Raji (cell line): ENCODE results near the gene LDLRAD4.

Experiments
- POLR2A ChIP-seq: IDR thresholded peaks from 2 replicates; pipeline ENCODE4 v1.6.1; 2011; ENCODE audit warnings: low read depth, low read length, control low read depth; ENCODE audit not compliant: insufficient read depth

LDLRAD4 gene

DNA sequence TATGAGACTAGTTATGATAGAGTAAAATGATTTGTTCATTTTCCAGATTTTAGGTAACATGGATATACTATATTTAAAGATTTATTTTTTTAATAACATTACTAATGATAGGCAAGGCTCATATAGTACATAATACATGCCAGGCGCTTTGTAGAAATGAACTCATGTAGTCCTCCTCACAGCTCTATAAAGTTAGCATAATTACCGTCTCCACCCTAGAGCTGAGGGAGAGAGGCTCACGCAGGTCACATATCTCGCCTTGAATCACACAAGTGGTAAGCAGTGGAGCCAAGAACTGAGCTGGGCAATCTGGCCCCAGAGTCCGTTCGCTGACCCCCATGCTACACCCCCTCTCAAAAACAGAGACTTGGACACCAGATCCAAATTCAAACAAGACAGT, 285.3 kb downstream of the LDLRAD4 start:
- no peak for TF ChIP-seq POLR2A

DNA sequence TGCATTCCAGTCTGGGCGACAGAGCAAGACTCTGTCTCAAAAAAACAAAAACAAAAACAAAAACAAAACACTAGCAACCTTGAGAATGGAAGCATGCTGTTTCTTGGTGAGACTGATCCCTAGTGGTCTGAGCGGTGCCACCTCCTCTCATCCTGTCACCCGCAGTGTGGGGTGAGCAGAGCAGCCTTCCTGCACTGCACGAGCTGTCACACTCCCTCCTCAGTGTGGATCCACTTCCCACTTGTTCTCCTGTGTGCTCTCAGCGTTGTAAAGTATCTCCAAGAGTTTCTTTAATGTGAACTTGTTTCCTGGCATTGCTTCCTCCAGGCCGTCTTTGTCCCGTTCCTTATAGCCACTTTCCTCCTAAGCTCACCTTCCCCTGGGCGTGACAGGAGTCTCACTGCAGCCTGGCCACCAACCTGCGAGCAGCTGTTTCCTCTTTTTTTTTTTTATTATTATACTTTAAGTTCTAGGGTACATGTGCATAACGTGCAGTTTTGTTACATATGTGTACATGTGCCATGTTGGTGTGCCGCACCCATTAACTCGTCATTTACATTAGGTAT, 287.3 kb downstream of the LDLRAD4 start:
- TF ChIP-seq POLR2A, result no peak

DNA sequence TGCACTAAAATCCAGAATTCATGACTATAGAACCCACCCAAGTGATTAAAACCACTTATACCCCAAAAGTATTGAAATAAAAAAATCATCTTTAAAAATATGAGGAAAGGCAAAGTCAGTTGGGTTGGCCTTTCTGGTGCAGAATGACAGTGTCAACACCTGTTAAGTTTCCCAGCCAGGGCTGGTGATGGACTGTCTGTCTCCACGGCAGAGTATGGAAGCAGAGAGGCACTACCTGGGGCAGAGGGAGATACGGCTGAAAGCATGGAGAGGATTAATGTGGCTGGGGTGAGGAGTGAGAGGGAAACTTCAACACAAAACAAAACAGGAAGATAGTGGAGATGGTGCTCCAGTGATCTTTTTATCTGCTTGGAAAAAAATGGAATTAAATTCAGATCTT, 292.0 kb downstream of the LDLRAD4 start:
- no peak for TF ChIP-seq POLR2A

DNA sequence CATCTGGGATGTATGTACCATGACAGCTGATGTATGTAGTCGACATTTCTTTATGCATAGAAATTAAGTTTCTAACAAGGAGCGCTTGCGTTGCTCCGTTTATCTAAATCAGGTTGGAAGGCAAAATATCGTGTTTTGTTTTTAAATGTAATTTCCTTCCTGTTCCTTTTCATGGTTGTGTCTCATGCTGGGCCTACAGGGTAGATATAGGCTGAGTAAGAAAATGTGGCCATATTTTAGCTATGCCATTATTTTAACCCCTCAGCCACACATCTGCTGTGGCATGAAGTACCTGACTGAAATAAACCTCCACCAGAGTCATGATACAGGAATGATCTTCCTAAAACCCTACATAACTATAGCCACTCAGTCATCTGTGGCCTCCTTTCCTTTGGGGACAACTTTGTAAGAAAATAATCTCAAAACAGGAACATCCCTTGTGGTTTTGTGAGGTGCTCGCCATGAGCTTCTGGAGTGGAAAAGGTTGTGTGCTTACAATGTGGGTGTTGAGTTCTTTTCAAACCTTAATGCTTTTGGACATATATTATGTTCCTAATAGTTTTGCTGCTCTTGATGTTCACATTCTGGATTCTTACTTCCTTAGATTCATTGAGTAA, 293.5 kb downstream of the LDLRAD4 start:
- TF ChIP-seq POLR2A, result no peak

DNA sequence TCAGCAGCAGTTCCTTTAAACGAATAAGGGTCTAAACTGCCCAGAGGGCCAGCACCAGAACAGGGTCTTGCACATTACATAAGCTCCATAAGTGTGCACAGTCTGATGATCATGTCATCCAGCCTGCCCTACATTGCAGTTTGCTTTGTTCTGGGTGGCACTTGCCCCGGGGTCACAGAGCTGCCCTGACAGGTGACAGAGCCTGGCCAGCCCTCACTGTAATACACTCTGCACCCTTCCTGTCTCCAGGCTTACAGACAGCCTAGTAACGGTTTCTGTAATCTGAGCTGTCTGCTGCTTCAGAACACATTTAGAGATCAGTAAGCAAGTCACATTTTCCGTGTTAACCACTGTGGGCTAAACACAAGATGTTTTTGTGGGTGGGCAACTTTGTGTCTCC, 294.5 kb downstream of the LDLRAD4 start:
- no peak for TF ChIP-seq POLR2A

DNA sequence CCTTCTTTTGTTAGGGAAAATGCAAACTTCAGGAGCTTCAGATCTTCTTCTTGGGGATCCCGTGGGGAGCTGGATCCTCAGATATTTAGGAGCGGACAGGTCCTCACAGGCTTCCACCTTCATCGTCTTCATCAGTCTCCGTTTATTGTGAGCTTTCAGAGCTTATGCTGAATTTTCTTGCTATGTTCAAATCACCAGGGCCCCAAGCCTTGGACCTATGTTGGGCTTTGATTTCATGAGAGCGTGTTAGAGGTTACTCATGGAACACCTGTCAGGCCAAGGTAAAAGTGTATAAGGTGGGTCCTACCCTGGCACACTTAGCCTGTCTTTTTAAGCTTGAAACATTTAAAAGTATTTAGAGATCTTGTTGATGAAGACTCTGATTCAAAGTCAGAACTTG, 294.9 kb downstream of the LDLRAD4 start:
- TF ChIP-seq POLR2A, result no peak

DNA sequence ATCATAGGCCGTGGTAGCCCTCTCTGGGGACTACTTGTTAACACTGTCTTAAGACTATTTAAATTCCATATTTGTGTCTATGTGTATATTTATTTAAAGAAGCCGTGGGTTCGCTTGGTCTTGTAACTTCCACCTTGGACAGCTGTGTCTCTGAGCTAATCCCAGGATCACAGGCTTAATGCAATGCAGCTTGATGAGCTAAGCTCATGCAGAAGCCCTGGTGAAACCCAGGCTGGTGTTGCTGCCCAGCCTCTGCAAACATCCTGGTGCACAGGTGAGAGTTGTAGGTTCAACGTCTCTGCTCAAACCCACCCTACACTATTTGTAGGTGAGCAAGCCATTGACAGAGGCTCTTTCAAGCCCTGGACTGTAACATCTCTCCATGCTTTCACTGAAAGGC, 296.0 kb downstream of the LDLRAD4 start:
- TF ChIP-seq POLR2A, result no peak

DNA sequence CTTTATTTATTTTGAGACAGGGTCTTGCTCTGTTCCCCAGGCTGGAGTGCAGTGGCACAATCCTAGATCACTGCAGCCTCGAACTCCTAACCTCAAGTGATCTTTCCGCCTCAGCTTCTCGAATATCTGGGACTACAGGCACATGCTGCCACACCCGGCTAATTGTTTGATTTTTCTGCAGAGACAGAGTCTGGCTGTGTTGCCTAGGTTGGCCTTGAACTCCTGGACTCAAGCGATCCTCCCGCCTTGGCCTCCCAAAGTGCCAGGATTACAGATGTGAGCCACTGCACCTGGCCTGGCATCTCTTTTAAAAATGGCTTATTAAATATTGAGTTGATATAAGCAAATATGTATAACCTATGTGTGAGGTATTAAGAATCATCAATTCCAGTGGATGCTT, 298.3 kb downstream of the LDLRAD4 start:
- no peak for TF ChIP-seq POLR2A

DNA sequence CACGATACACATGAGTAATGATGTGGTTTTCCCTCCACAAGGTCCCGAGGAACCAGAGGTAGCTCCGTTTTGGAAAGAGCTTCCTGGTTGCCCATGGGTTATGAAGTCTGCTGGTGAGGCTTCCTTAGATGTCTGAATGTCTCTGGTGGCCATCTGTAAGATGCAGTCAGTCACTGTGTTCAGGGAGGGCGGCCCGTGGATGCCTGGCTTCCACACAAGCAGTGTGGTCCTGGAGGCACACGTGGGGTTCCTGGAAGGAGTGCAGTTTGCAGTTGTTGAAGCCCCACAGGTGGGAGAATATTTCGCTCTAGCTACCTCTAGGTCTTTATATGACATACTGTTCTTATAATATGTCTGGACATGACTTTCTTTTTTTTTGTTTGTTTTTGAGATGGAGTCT, 298.8 kb downstream of the LDLRAD4 start:
- no peak for TF ChIP-seq POLR2A

DNA sequence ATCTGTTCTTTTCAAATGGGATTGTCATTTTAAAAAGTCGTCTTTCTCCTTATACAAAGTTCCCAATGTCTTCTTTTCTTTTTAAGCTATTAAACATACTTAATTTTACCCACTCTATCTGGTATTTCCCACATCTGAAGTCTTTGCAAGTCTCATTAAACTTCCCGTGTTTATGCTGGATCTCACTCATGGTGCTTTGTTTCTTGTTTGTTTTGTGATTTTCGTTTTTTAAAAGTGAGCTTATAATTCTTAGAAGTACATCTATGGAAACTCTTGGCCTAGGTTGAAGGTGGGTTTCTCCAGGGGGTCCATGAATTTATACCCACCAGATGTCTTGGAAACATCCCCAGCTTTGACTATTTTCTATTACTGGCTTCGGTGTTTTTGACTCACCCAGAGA, 299.8 kb downstream of the LDLRAD4 start:
- TF ChIP-seq POLR2A, result no peak

DNA sequence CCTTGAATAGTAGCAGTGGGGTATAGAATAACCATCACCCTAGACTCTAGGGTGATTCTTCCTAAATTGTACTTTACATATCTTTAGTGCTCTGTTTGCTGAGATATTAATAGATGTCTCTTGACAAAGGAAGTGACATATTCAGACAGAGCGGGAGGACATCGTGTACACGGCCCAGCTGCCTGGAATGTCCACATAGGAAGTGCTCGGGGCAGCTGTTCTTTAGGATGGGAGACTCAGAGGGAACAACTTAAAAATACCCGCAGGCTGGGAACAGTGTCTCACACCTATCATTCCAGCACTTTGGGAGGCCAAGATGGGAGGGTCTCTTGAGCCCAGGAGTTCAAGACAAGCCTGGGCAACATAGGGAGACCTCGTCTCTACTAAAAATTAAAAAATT, 301.7 kb downstream of the LDLRAD4 start:
- no peak for TF ChIP-seq POLR2A

DNA sequence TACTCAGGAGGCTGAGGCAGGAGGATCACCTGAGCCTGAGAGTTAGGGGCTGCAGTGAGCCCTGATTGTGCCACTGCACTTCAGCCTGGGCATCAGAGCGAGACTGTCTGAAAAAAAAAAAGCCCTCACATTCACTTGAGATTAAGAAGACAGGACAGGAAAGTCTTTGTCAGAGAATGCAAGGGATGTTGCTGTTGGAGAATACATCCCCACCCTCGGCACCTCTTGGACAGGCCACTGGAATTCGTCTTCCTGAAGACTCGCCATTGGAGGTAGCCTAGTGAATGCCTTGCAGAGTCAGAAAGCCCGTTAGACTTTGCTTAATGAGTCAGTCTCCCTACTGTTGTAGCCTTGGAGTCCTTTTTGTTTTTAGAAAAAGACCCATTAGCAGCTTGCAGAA, 302.2 kb downstream of the LDLRAD4 start:
- no peak for TF ChIP-seq POLR2A

DNA sequence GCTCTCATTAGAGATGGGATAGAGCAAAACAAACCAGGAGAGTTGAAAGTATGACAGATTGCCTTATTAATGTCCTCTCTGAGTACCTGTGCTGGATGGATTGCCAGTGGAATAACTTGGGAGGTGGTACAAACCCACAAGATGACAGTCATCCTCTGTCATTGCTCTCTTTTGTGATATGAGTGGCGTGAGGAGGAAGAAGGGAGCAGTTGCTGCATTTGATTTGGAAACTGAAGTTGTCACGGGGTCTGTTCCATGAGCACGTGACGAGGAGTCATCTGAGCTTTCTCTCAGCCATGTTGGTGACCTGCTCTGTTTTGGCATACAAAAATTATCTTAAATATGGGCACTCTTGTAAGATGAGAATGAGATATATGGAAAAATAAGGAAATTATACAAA, 302.9 kb downstream of the LDLRAD4 start:
- no peak for TF ChIP-seq POLR2A

DNA sequence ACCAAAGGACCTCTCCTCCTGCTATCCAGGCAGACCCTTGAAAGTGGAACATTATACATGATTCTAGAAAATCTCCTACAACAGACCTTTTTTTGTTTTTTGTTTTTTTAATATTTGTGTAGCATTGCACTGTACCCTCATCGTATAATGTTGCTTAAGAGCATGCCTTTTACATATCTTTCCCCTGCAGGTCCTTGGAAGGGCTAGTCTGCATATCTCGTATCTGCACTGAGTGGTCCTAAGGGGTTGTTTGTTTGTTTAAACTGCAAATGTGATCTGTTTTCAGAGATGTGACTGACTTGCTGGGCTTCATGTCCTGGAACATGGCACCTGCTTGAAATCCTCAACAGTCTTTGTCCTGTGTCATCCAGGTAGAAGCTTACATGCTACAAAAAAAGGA, 303.7 kb downstream of the LDLRAD4 start:
- no peak for TF ChIP-seq POLR2A

DNA sequence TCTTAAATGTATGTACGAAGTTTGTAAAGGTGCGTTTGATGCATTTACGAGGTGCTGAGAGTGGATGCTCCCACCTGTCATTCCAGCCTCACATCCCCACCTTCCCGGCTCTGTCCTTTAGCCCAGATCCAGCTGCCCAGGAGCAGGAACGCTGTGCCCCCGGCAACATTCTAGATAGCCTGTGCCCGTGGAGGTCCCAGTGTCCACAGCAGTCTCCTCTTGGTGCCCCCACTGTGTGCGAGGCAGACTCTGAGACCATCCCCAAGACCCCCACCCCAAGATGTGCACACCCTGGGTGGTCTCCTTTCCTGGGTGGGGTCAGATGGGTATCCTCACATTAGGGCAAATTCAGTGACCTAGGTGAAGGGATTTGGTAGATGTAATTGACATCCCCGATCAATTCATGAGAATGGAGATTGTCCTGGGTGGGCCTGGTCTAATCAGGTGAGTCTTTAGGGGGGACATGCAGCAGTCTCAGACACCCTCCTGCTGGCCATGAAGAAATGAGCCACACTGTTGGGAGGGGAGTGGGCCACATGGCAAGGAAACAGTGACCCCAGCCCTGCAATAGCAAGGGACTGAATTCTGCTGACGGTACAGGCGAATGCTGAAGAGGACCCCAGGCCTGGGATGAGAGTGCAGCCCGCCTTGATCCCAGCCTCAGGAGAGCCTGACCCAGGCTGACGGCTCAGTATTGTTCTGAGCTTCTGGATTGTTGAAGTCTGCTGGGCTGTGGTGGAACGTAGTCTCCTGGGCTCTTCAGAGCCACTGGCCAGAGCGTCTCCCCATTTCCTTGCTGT, 304.5 kb downstream of the LDLRAD4 start:
- TF ChIP-seq POLR2A, result no peak

DNA sequence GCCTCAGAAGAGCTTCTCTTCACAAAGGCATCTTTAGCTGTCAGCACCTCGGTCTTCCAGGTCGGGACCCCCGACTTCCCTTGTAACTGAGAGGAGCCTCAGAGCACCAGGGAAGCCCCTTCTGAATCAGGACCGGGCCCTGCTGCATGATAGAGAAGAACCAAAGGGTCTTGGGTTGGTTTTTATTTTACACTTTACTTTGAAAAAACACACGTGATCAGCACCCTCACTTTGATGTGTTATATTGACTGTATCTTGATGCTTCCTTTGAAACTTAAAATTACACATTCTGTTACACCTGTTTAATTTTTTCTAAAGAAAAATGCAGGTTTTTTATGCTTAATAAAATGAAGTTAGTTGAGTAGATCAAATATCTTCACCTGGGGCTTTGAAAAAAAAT, 305.5 kb downstream of the LDLRAD4 start:
- TF ChIP-seq POLR2A, result no peak

DNA sequence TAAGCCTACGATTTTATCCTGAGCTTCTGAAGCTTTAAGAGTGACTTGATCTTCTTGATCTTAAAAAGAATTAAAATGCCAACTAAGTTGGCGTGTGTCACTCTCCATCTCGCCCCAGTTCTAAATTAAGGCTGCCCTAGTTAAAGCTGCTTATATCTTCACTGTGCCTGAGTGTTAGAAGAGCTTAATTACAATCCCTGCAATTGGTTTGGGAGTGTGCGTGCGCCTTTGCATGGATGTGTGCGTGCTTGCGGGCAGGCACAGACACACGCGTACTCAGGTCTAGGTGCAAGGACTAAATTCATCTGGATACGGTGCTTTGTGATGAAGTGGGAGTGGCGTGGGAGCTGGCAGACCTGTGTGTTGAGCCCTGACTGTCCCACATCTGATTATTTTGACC, 306.3 kb downstream of the LDLRAD4 start:
- TF ChIP-seq POLR2A, result no peak

DNA sequence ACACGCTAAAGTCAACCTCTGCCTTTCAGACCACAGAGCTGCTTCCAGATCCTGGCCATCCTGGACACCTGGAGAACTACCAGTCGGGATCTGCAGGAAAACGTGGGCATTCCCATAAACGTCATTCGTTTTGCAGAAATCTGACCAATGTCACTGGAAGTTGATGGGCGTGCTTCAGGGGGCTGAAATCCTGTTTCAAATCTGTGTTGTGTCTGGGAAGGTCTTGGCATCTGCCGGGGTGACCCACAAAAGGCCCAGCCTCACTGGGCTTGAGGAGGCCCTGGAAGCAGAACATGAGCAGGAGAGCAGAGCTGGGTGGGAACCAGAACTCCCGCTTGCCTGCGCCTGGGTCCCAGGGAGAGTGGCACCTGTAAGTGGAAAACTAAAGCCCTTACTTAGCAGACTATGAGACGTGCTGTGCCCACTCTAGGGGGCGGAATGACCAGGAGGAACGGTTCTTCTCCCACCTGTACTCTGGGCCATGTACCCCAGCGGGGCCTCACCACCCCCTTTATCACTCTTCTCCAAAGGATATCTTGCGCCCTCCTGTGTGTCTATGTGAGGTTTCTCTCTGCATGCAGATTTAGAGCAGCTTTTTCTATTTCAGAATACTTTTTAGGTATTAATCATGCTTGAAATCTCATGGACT, 306.9 kb downstream of the LDLRAD4 start:
- TF ChIP-seq POLR2A, result no peak
